Endothelial cell of umbilical vein (primary cell): Measurements from ENCODE around the gene ADGRL3. TPM values are rescaled to one million over a fixed set of nuclear protein-coding genes. Genes with fewer than 3 reads are reported as not detected.

Source experiments
- BruUV-seq: library from RNA; stranded (reverse); fragments of 400-500 nt; replicated peaks from 2 replicates; lab custom pipeline; 2021; lab: Mats Ljungman, UMichigan
- CTCF ChIA-PET: fragments of 300-600, 350-600 bp; sonication (Branson Sonifier 250); formaldehyde crosslinking; loops from one replicate; lab custom pipeline; 2021; ENCODE audit warnings: antibody characterized with exemption, inconsistent platforms; lab: Charles Lee
- POLR2A ChIA-PET: fragments of 300-600, 350-600 bp; sonication (Branson Sonifier 250); formaldehyde crosslinking; loops from one replicate; lab custom pipeline; 2021; ENCODE audit warnings: antibody characterized with exemption, inconsistent platforms; lab: Charles Lee
- DNase-seq: peaks from one replicate; pipeline ENCODE4 v3.0.0-alpha.2; 2011; ENCODE audit warnings: low read depth, low spot score
- FAIRE-seq: peaks from 2 replicates; lab custom pipeline; 2011; peaks lifted over from hg19 to GRCh38; lab: Jason Lieb, UNC
- H2AFZ ChIP-seq: 2 replicates; pipeline ENCODE4 v1.6.0; 2012; ENCODE audit warnings: low read depth, low read length, control low read depth, inconsistent platforms
- H3K27ac ChIP-seq: 2 replicates; pipeline ENCODE4 v1.5.1; 2011; ENCODE audit warnings: low read depth, mild to moderate bottlenecking, control low read depth, low read length, moderate library complexity; ENCODE audit not compliant: insufficient read depth
- H3K27me3 ChIP-seq, 2 experiments: 2 replicates each; pipeline versions ENCODE4 v1.6.0 to v1.6.1; 2011; ENCODE audit warnings: low read length in 2 of 2, mixed read lengths in 1 of 2; ENCODE audit not compliant: control insufficient read depth in 2 of 2, insufficient read depth in 2 of 2
- H3K36me3 ChIP-seq, 2 experiments: 2 replicates in 1 of 2; 3 replicates in 1 of 2; pipeline ENCODE4 v1.5.1; 2011; ENCODE audit warnings: low read length in 2 of 2, mild to moderate bottlenecking in 1 of 2, moderate library complexity in 1 of 2; ENCODE audit not compliant: control insufficient read depth in 2 of 2, insufficient read depth in 2 of 2; ENCODE audit errors: extremely low read depth in 1 of 2
- H3K4me1 ChIP-seq: 3 replicates; pipeline ENCODE4 v1.5.1; 2011; ENCODE audit warnings: mild to moderate bottlenecking, low read length; ENCODE audit not compliant: control insufficient read depth, insufficient read depth; ENCODE audit errors: extremely low read depth
- H3K4me2 ChIP-seq: 2 replicates; pipeline ENCODE4 v1.6.1; 2011; ENCODE audit warnings: low read length, control low read depth, mixed read lengths; ENCODE audit not compliant: insufficient read depth
- H3K4me3 ChIP-seq, 3 experiments: fragments of 200-600 bp in 1 of 3; sonication (generic), shearing (Covaris generic) in 1 of 3; replicated peaks in 1 of 3; 2 replicates each; pipeline ENCODE4 v1.5.1; 2011 to 2016; ENCODE audit warnings: control low read depth in 3 of 3, low read length in 3 of 3, mild to moderate bottlenecking in 2 of 3, inconsistent platforms in 1 of 3, low read depth in 1 of 3, moderate library complexity in 1 of 3; ENCODE audit not compliant: insufficient read depth in 1 of 3
- H3K79me2 ChIP-seq: 2 replicates; pipeline ENCODE4 v1.6.0; 2012; ENCODE audit warnings: low read length, inconsistent platforms; ENCODE audit not compliant: control insufficient read depth, insufficient read depth
- H3K9ac ChIP-seq: replicated peaks from 2 replicates; pipeline ENCODE3; 2011; ENCODE audit warnings: low read length, control low read depth; ENCODE audit not compliant: insufficient read depth; ENCODE audit errors: extremely low read depth
- H3K9me1 ChIP-seq: replicated peaks from 3 replicates; pipeline ENCODE4 v1.6.0; 2011; ENCODE audit warnings: mild to moderate bottlenecking, low read length; ENCODE audit not compliant: control insufficient read depth, insufficient read depth; ENCODE audit errors: extremely low read depth
- H3K9me3 ChIP-seq: replicated peaks from 2 replicates; pipeline ENCODE4 v1.5.1; 2012; ENCODE audit warnings: low read length, inconsistent platforms; ENCODE audit not compliant: control insufficient read depth, insufficient read depth
- H4K20me1 ChIP-seq: replicated peaks from 2 replicates; pipeline ENCODE3; 2011; ENCODE audit warnings: mild to moderate bottlenecking, low read length; ENCODE audit not compliant: control insufficient read depth, insufficient read depth; ENCODE audit errors: extremely low read depth
- FOS ChIP-seq: IDR thresholded peaks from 2 replicates; pipeline ENCODE4 v1.6.1; 2011; ENCODE audit warnings: mild to moderate bottlenecking, low read length, moderate library complexity, borderline replicate concordance; ENCODE audit not compliant: insufficient read depth
- GATA2 ChIP-seq: IDR thresholded peaks from 2 replicates; pipeline ENCODE4 v1.7.0; 2011; ENCODE audit warnings: low read depth, mild to moderate bottlenecking, moderate library complexity, mixed read lengths, low read length; ENCODE audit not compliant: insufficient read length, insufficient read depth
- JUN ChIP-seq: IDR thresholded peaks from 2 replicates; pipeline ENCODE4 v1.6.1; 2011; ENCODE audit warnings: borderline replicate concordance, low read depth; ENCODE audit not compliant: insufficient read length, insufficient read depth
- MAX ChIP-seq: IDR thresholded peaks from 2 replicates; pipeline ENCODE4 v1.6.1; 2011; ENCODE audit not compliant: insufficient read depth, insufficient read length
- MYC ChIP-seq: IDR thresholded peaks from one replicate; pipeline ENCODE4 v1.6.1; 2011; ENCODE audit warnings: mild to moderate bottlenecking, low read depth, low read length
- POLR2A ChIP-seq: IDR thresholded peaks from 2 replicates; pipeline ENCODE4 v1.6.1; 2012; ENCODE audit warnings: low read depth, mild to moderate bottlenecking, control low read depth, low read length
- POLR2AphosphoS5 ChIP-seq: IDR thresholded peaks from 2 replicates; pipeline ENCODE4 v1.6.1; 2012; ENCODE audit warnings: low read depth, mild to moderate bottlenecking, control low read depth, low read length, moderate library complexity; ENCODE audit not compliant: insufficient read depth
- dilution Hi-C: fragments of 300-500 bp; cut with MboI; formaldehyde crosslinking; loops from one replicate; pipeline ENCODE4 v1.15.0; 2019; ENCODE audit warnings: low sequenced_read_pairs; ENCODE audit not compliant: extremely low pct_ligation_motif_present
- intact Hi-C: fragments of 100-400 bp; cut with micrococcal nuclease; formaldehyde crosslinking; loops from one replicate; pipeline ENCODE4 v1.10.0; 2022
- polyA plus RNA-seq, 4 experiments: library from polyadenylated mRNA; depleted of rRNA in 3 of 4; stranded (reverse) in 3 of 4; unstranded in 1 of 4; fragments of >200 nt; gene quantifications; 2 replicates each; pipeline versions ENCODE4 v1.2.1 to v1.2.3, GENCODE V29; 2011 to 2012; ENCODE audit warnings: missing spikeins in 1 of 4
- total RNA-seq: library from RNA; stranded (reverse); gene quantifications from 2 replicates; pipeline ENCODE4 v1.2.3, GENCODE V29; 2021

Gene ADGRL3
- total and polyA plus RNA-seq, 2 donors (not counting 3 experiments of a cell fraction or from before 2014, with no cell fraction given), result not detected

DNA sequence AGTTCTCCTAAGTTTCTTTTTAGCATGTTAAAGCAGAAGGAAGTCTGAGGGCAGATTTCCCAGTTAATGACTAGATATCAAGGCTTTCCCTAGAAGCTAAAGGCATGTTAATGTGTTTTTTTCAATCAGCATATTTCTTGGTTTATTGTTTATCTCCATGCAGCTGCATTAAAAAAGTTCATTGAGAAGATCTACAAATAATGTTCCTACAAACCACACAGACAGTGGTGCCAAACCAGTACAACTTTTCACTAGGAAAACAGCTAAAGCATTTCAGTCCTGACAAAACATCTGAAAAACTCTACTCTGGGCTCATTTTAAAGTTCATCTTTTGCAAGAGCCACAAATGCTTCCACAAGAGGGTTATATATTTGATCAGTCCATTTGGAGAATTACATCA is 320.0 kb downstream of the ADGRL3 start:
- no peaks in the 10 kb centered on the region for H4K20me1 ChIP-seq
- H3K27ac ChIP-seq, result no peak overlapping the region
- BruUV-seq, result no TSS peak
- H3K9me1 ChIP-seq, result no peaks in the 10 kb centered on the region
- H3K4me2 ChIP-seq, result no peak overlapping the region
- no peaks in the 10 kb centered on the region for H3K79me2 ChIP-seq
- ChIA-PET CTCF (no interaction called here), POLR2A (no interaction called here)
- H3K27me3 ChIP-seq, result no peaks in the 10 kb centered on the region
- H3K4me1 ChIP-seq, result peaks cover 2% of the 10 kb centered on the region
- no peak for FAIRE-seq
- H3K9me3 ChIP-seq, result no peaks in the 10 kb centered on the region
- no peaks in the 10 kb centered on the region for H3K36me3 ChIP-seq
- intact Hi-C loops, result no loop called here
- H2AFZ ChIP-seq, result no peak overlapping the region
- H3K4me3 ChIP-seq, result no peak overlapping the region
- no peak for DNase-seq
- H3K9ac ChIP-seq, result no peak overlapping the region
- TF ChIP-seq POLR2AphosphoS5 (no peak), JUN (no peak), POLR2A (no peak), FOS (no peak), MAX (no peak), MYC (no peak)
- dilution Hi-C loops, result no loop called here

DNA sequence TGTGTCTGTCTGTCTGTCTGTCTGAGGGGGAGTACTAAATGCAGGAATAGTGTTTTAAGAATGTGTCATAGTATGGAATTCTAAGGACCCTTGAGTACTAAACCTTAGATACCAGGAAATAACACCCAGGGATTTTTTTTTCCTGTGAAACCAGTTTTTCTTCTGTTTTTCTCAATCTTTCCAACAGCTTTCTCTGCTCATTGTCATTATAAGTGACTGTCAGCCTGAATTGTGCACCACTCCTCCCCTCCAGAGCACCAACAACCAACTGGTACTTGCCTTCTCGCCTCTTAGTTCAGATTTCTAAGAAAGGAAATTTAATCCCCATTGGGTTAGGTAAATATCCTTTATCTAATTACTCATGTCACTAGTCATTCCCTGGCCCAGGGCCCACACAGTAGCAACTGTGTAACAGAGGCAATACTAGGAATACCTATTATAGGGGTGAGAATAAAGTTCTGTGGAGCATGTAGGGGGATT is 320.6 kb downstream of the ADGRL3 start:
- H3K4me1 ChIP-seq, result peaks cover 2% of the 10 kb centered on the region
- no TSS peak for BruUV-seq
- no peaks in the 10 kb centered on the region for H3K36me3 ChIP-seq
- DNase-seq (peak; percentile 20), FAIRE-seq (peak; percentile 15)
- no peaks in the 10 kb centered on the region for H4K20me1 ChIP-seq
- POLR2A ChIA-PET, result no interaction called here
- no peak overlapping the region for H3K9ac ChIP-seq
- no peaks in the 10 kb centered on the region for H3K9me3 ChIP-seq
- dilution Hi-C loops, result no loop called here
- TF ChIP-seq POLR2AphosphoS5 (no peak), POLR2A (no peak), FOS (no peak), GATA2 (no peak), MYC (no peak), JUN (no peak)
- H3K79me2 ChIP-seq, result no peaks in the 10 kb centered on the region
- no peaks in the 10 kb centered on the region for H3K27me3 ChIP-seq
- no peak overlapping the region for H3K4me3 ChIP-seq
- H3K27ac ChIP-seq, result no peak overlapping the region
- H3K9me1 ChIP-seq, result no peaks in the 10 kb centered on the region
- CTCF ChIA-PET, result no interaction called here
- intact Hi-C loops, result no loop called here
- no peak overlapping the region for H3K4me2 ChIP-seq
- no peak overlapping the region for H2AFZ ChIP-seq
